Small intestine (tissue), 7 donors: Measurements from ENCODE around the gene AFAP1L1. TPM values are rescaled to one million over a fixed set of nuclear protein-coding genes. Genes with fewer than 3 reads are reported as not detected.
A peak's percentile ranks its signal among the peaks of the same experiment; 100 is the strongest.

Source experiments
- DNase-seq, 2 donors: peaks; one replicate each; pipeline versions ENCODE4 v3.0.0 to v3.0.0-alpha.2; 2013
- FAIRE-seq: peaks from 2 replicates; lab custom pipeline; 2012; peaks lifted over from hg19 to GRCh38; lab: Jason Lieb, UNC
- H3K27ac ChIP-seq, 3 donors: one replicate each; pipeline ENCODE4 v1.5.1; 2013; ENCODE audit warnings: low read length in 2 of 3, mild to moderate bottlenecking in 2 of 3, control low read depth in 1 of 3, inconsistent platforms in 1 of 3, low read depth in 1 of 3, moderate library complexity in 1 of 3
- H3K27me3 ChIP-seq, 3 donors: one replicate each; pipeline ENCODE4 v1.6.1; 2013; ENCODE audit warnings: low read length in 3 of 3, inconsistent platforms in 1 of 3; ENCODE audit not compliant: control insufficient read depth in 3 of 3, insufficient read depth in 3 of 3
- H3K36me3 ChIP-seq, 3 donors: one replicate each; pipeline ENCODE4 v1.6.1; 2013; ENCODE audit warnings: low read length in 3 of 3, inconsistent platforms in 1 of 3, low read depth in 1 of 3, mild to moderate bottlenecking in 1 of 3, moderate library complexity in 1 of 3; ENCODE audit not compliant: control insufficient read depth in 3 of 3, insufficient read depth in 2 of 3
- H3K4me1 ChIP-seq, 3 donors: one replicate each; pipeline ENCODE4 v1.6.1; 2013; ENCODE audit warnings: low read length in 2 of 3, inconsistent platforms in 1 of 3, low read depth in 1 of 3, mild to moderate bottlenecking in 1 of 3, moderate library complexity in 1 of 3; ENCODE audit not compliant: control insufficient read depth in 3 of 3, insufficient read depth in 2 of 3
- H3K4me3 ChIP-seq, 3 donors: one replicate each; pipeline ENCODE4 v1.5.1; 2013; ENCODE audit warnings: low read length in 3 of 3, control low read depth in 1 of 3, inconsistent platforms in 1 of 3, low read depth in 1 of 3, mild to moderate bottlenecking in 1 of 3, moderate library complexity in 1 of 3
- H3K9me3 ChIP-seq, 2 donors: one replicate each; pipeline ENCODE4 v1.6.1; 2013; ENCODE audit warnings: low read depth in 1 of 2, low read length in 1 of 2; ENCODE audit not compliant: control insufficient read depth in 2 of 2, insufficient read depth in 1 of 2
- WGBS, 3 donors: extraction: QIAGEN DNeasy Blood & Tissue Kit; methylation state at CpG; one replicate each; pipeline ENCODE4 v1.1.7; 2013; 5-methylcytosine and 5-hydroxymethylcytosine counted together
- polyA plus RNA-seq, 4 donors: library from polyadenylated mRNA; stranded (reverse) in 3 of 4; unstranded in 1 of 4; fragments of 200-250 nt in 3 of 4; fragments of 120-200 nt in 1 of 4; gene quantifications; one replicate each; pipeline versions ENCODE4 v1.2.1 to v1.2.3, GENCODE V29; 2013
- donor health status: healthy with polysubstance abuse.
- donor health status: control.
- donor health status: control.
- donor health status: Bipolar disorder and iron deficiency.
- donor health status: healthy.

The AFAP1L1 gene
- polyA plus RNA-seq, 4 donors = 1.6 to 8.5 (median 6.4) TPM; not detected in 1

- WGBS, 3 donors = 95 to 100% (median 97%) methylated on average over 2 of the region's 2 CpGs
- no peaks in the 10 kb centered on the region for H3K9me3 ChIP-seq
- peaks cover 0 to 22% (median 0%) of the 10 kb centered on the region in 3 donors for H3K4me1 ChIP-seq
- no peak for DNase-seq
- H3K27ac ChIP-seq = no peak overlapping the region
- FAIRE-seq = no peak
- no peak overlapping the region for H3K4me3 ChIP-seq
- no peaks in the 10 kb centered on the region for H3K27me3 ChIP-seq
- H3K36me3 ChIP-seq = peaks cover 0 to 26% (median 0%) of the 10 kb centered on the region in 3 donors
Observed at GRCh38 chr5:149364719-149365118, 93.1 kb downstream of the AFAP1L1 start.

DNA sequence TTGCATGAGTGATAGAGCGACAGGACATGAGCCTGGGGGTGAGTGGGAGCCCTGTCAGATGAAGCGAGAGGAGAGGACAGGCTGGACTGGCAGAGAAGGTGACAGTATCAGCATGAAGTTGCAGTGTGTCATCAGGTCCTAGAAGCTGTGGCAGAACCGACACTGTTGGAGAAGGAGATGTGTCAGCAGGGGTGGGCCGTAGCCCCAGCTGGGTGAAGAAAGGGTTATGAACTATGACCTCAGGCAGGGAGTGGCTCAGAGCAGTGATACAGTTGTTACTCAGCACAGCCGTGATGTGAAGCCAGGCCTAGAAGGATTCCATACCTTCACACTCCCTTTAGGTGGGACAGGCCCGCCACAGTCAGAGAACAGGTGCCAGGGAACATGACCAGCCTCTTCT, 93.8 kb downstream of the AFAP1L1 start:
- FAIRE-seq (no peak), DNase-seq (no peak)
- Histone ChIP-seq H3K27me3 (no peaks in the 10 kb centered on the region), H3K4me3 (no peak overlapping the region), H3K27ac (no peak overlapping the region), H3K36me3 (peaks cover 0 to 26% (median 0%) of the 10 kb centered on the region in 3 donors), H3K9me3 (no peaks in the 10 kb centered on the region), H3K4me1 (peaks cover 0 to 22% (median 0%) of the 10 kb centered on the region in 3 donors)
- WGBS, 3 donors = 73 to 85% (median 75%) methylated on average over 6 of the region's 6 CpGs

DNA sequence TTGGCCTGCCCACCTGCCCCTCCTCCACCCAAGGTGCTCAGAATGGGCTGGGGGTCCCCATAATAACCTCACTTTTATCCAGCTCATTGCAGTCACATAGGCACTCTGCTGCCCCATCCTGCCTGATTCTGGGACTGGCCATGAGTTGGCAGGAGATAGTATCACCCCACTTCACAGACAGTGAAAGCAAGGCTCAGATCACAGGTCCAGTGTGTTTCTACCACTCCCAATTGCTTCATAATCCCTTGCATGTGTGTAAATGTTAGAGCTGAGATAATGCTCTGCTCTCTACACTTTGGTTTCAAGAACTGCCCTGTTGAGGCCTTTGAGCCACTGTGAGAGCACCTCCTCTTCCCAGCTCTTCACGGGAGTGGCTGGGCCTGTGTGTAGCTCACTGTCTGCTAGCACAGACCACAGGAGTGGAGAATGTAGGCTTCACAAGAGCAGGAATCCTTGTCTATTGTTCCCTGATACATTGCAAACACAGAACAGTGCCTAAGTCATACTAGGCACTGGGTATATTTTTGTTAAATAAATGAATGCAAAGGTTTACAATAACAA, 94.6 kb downstream of the AFAP1L1 start:
- no peaks in the 10 kb centered on the region for H3K9me3 ChIP-seq
- FAIRE-seq = no peak
- 63 to 82% (median 70%) methylated on average over 1 of the region's 1 CpG for WGBS, 3 donors
- H3K4me1 ChIP-seq = peaks cover 0 to 22% (median 0%) of the 10 kb centered on the region in 3 donors
- H3K27me3 ChIP-seq = no peaks in the 10 kb centered on the region
- peaks cover 0 to 26% (median 0%) of the 10 kb centered on the region in 3 donors for H3K36me3 ChIP-seq
- H3K4me3 ChIP-seq = no peak overlapping the region
- DNase-seq = peak in 1 of 2 donors; percentile 39
- peak overlapping the region in 1 of 3 donors; percentile 29 for H3K27ac ChIP-seq

GRCh38 chr5:149367249-149367971, 95.8 kb downstream of the AFAP1L1 start:
- DNase-seq (peak; percentile 62 to 77), FAIRE-seq (no peak)
- Histone ChIP-seq H3K9me3 (no peaks in the 10 kb centered on the region), H3K36me3 (peaks cover 0 to 26% (median 0%) of the 10 kb centered on the region in 3 donors), H3K27ac (no peak overlapping the region), H3K4me3 (no peak overlapping the region), H3K4me1 (peaks cover 0 to 22% (median 0%) of the 10 kb centered on the region in 3 donors), H3K27me3 (no peaks in the 10 kb centered on the region)
- 40 to 48% (median 43%) methylated on average over 14 of the region's 14 CpGs for WGBS, 3 donors

- WGBS, 3 donors = 91 to 94% (median 94%) methylated on average over 22 of the region's 22 CpGs
- no peak for FAIRE-seq
- no peaks in the 10 kb centered on the region for H3K27me3 ChIP-seq
Observed at GRCh38 chr5:149367972-149368645, 96.5 kb downstream of the AFAP1L1 start.

GRCh38 chr5:149370878-149371277, 99.2 kb downstream of the AFAP1L1 start:
- Histone ChIP-seq H3K27me3 (no peaks in the 10 kb centered on the region), H3K36me3 (peaks cover 0 to 16% (median 0%) of the 10 kb centered on the region in 3 donors), H3K4me1 (peaks cover 0 to 19% (median 0%) of the 10 kb centered on the region in 3 donors), H3K4me3 (no peak overlapping the region), H3K9me3 (no peaks in the 10 kb centered on the region), H3K27ac (no peak overlapping the region)
- no peak for DNase-seq
- FAIRE-seq = no peak
- 66 to 71% (median 69%) methylated on average over 2 of the region's 2 CpGs for whole genome bisulfite sequencing, 3 donors

More at GRCh38 chr5:149367972-149368645, 96.5 kb downstream of the AFAP1L1 start:
- Histone ChIP-seq H3K36me3 (peaks cover 0 to 26% (median 0%) of the 10 kb centered on the region in 3 donors), H3K4me1 (peaks cover 0 to 22% (median 0%) of the 10 kb centered on the region in 3 donors), H3K4me3 (no peak overlapping the region), H3K9me3 (no peaks in the 10 kb centered on the region), H3K27ac (no peak overlapping the region)
- no peak for DNase-seq

- no peak overlapping the region for H3K4me3 ChIP-seq
- WGBS, 3 donors = 28 to 39% (median 33%) methylated on average over 12 of the region's 12 CpGs
- H3K27ac ChIP-seq = peak overlapping the region in 1 of 3 donors; percentile 42
- FAIRE-seq (no peak), DNase-seq (peak; percentile 74 to 81)
- H3K9me3 ChIP-seq = no peaks in the 10 kb centered on the region
- peaks cover 0 to 14% (median 0%) of the 10 kb centered on the region in 3 donors for H3K4me1 ChIP-seq
- H3K27me3 ChIP-seq = no peaks in the 10 kb centered on the region
- peaks cover 0 to 13% (median 0%) of the 10 kb centered on the region in 3 donors for H3K36me3 ChIP-seq
Observed at GRCh38 chr5:149371296-149371962, 99.8 kb downstream of the AFAP1L1 start.
